ENCODE data around the gene SYT17. TPM values are rescaled to one million over a fixed set of nuclear protein-coding genes. Genes with fewer than 3 reads are reported as not detected.
A peak's percentile ranks its signal among the peaks of the same experiment; 100 is the strongest.
"Not testable (repeated sequence)": the region's sequence is repeated elsewhere in the genome, so short reads cannot be mapped to it uniquely, and the experiment has no call there.

Gene SYT17
- total RNA-seq, 1 experiment from 2014 or later = 3.2 TPM

GRCh38 chr16:19173649-19174383, 5.8 kb downstream of the SYT17 start:
- no peak for DNase-seq (ENCODE audit: low spot score)

- no peak for DNase-seq (ENCODE audit: low spot score)
Observed at GRCh38 chr16:19174478-19174877, 6.4 kb downstream of the SYT17 start.

- no peak for DNase-seq (ENCODE audit: low spot score)
Observed at GRCh38 chr16:19175492-19176262, 7.6 kb downstream of the SYT17 start.

GRCh38 chr16:19177111-19177739, 9.2 kb downstream of the SYT17 start:
- no peak for DNase-seq (ENCODE audit: low spot score)

GRCh38 chr16:19179546-19180490, 11.8 kb downstream of the SYT17 start:
- peak; percentile 30 for DNase-seq (ENCODE audit: low spot score)

- DNase-seq (ENCODE audit: low spot score) = no peak
Observed at GRCh38 chr16:19180741-19181140, 12.7 kb downstream of the SYT17 start.

GRCh38 chr16:19182481-19182880, 14.4 kb downstream of the SYT17 start:
- no peak for DNase-seq (ENCODE audit: low spot score)

- DNase-seq (ENCODE audit: low spot score) = no peak
Observed at GRCh38 chr16:19183187-19183586, 15.1 kb downstream of the SYT17 start.

- no peak for DNase-seq (ENCODE audit: low spot score)
Observed at GRCh38 chr16:19184823-19185509, 16.9 kb downstream of the SYT17 start.

- DNase-seq (ENCODE audit: low spot score) = no peak
Observed at GRCh38 chr16:19185510-19185851, 17.4 kb downstream of the SYT17 start.

GRCh38 chr16:19186408-19186807, 18.4 kb downstream of the SYT17 start:
- no peak for DNase-seq (ENCODE audit: low spot score)

GRCh38 chr16:19187961-19188360, 19.9 kb downstream of the SYT17 start:
- DNase-seq (ENCODE audit: low spot score) = not testable (repeated sequence)

GRCh38 chr16:19188406-19188805, 20.4 kb downstream of the SYT17 start:
- no peak for DNase-seq (ENCODE audit: low spot score)

- no peak for DNase-seq (ENCODE audit: low spot score)
Observed at GRCh38 chr16:19192865-19193264, 24.8 kb downstream of the SYT17 start.

- DNase-seq (ENCODE audit: low spot score) = no peak
Observed at GRCh38 chr16:19196871-19197270, 28.8 kb downstream of the SYT17 start.

GRCh38 chr16:19203374-19203966, 35.4 kb downstream of the SYT17 start:
- DNase-seq (ENCODE audit: low spot score) = peak; percentile 46

GRCh38 chr16:19210280-19210924, 42.4 kb downstream of the SYT17 start:
- peak; percentile 57 for DNase-seq (ENCODE audit: low spot score)

GRCh38 chr16:19210968-19211367, 42.9 kb downstream of the SYT17 start:
- no peak for DNase-seq (ENCODE audit: low spot score)

GRCh38 chr16:19212059-19212458, 44.0 kb downstream of the SYT17 start:
- DNase-seq (ENCODE audit: low spot score) = no peak

- no peak for DNase-seq (ENCODE audit: low spot score)
Observed at GRCh38 chr16:19213885-19214284, 45.8 kb downstream of the SYT17 start.
